A549 (cell line): ENCODE data around the gene ADAM8.

Experiments
- CBX2 ChIP-seq: fragments of 200-600 bp; sonication (generic); IDR thresholded peaks from 2 replicates; pipeline ENCODE4 v1.6.1; 2016; ENCODE audit warnings: low read depth, mild to moderate bottlenecking, borderline replicate concordance
- CEBPB ChIP-seq, 2 experiments: fragments of >200 bp in 1 of 2; sonication (Bioruptor Twin) in 1 of 2; formaldehyde crosslinking in 1 of 2; IDR thresholded peaks; 2 replicates each; pipeline ENCODE4 v1.6.1; 2012 to 2016
- EP300 ChIP-seq, 2 experiments: fragments of >200 bp; sonication (Bioruptor Twin); formaldehyde crosslinking; IDR thresholded peaks; 2 replicates in 1 of 2; 3 replicates in 1 of 2; pipeline ENCODE4 v1.6.1; 2016 to 2017
- HDAC2 ChIP-seq: fragments of 200-600 bp; sonication (generic); IDR thresholded peaks from 2 replicates; pipeline ENCODE4 v1.6.1; 2016
- JUN ChIP-seq, 2 experiments: fragments of >200 bp; sonication (Bioruptor Twin); formaldehyde crosslinking; IDR thresholded peaks; 2 replicates in 1 of 2; 3 replicates in 1 of 2; pipeline ENCODE4 v1.6.1; 2016 to 2017
- MYC ChIP-seq: IDR thresholded peaks from 2 replicates; pipeline ENCODE4 v1.6.1; 2012; ENCODE audit warnings: mild to moderate bottlenecking, inconsistent platforms, low read length, improper control_type of control experiment, borderline replicate concordance
- NR3C1 ChIP-seq: fragments of >200 bp; sonication (Bioruptor Twin); formaldehyde crosslinking; IDR thresholded peaks from 3 replicates; pipeline ENCODE4 v1.6.1; 2017
- POLR2A ChIP-seq: IDR thresholded peaks from 2 replicates; pipeline ENCODE4 v1.6.1; 2012; ENCODE audit warnings: mild to moderate bottlenecking, low read length
- REST ChIP-seq: fragments of 200-600 bp; sonication (generic); IDR thresholded peaks from 2 replicates; pipeline ENCODE4 v1.6.1; 2016; ENCODE audit warnings: antibody characterized with exemption, mild to moderate bottlenecking, moderate library complexity
- SREBF2 ChIP-seq: fragments of 450-650 bp; IDR thresholded peaks from 2 replicates; pipeline ENCODE4 v1.6.1; 2014; ENCODE audit warnings: mild to moderate bottlenecking, moderate library complexity
- TP53 ChIP-seq: fragments of 250-450 bp; sonication (Bioruptor Pico); IDR thresholded peaks from 2 replicates; pipeline ENCODE4 v1.5.0; 2021; ENCODE audit warnings: mild to moderate bottlenecking, moderate library complexity
- ZC3H11A ChIP-seq: fragments of 450-650 bp; IDR thresholded peaks from 2 replicates; pipeline ENCODE4 v1.6.1; 2014; ENCODE audit warnings: antibody characterized with exemption, mild to moderate bottlenecking
- TF ChIP-seq, protein P1 (sequence below): fragments of >200 bp; sonication (Bioruptor Twin); formaldehyde crosslinking; IDR thresholded peaks from 3 replicates; pipeline ENCODE4 v1.5.1; 2016
- TF ChIP-seq, protein P2 (sequence below): fragments of 450-650 bp; IDR thresholded peaks from 2 replicates; pipeline ENCODE4 v1.6.1; 2014; ENCODE audit warnings: antibody characterized with exemption

GRCh38 chr10:133306941-133307379 lies 30.3 kb upstream of the ADAM8 start:
- TF ChIP-seq, protein P1, sequence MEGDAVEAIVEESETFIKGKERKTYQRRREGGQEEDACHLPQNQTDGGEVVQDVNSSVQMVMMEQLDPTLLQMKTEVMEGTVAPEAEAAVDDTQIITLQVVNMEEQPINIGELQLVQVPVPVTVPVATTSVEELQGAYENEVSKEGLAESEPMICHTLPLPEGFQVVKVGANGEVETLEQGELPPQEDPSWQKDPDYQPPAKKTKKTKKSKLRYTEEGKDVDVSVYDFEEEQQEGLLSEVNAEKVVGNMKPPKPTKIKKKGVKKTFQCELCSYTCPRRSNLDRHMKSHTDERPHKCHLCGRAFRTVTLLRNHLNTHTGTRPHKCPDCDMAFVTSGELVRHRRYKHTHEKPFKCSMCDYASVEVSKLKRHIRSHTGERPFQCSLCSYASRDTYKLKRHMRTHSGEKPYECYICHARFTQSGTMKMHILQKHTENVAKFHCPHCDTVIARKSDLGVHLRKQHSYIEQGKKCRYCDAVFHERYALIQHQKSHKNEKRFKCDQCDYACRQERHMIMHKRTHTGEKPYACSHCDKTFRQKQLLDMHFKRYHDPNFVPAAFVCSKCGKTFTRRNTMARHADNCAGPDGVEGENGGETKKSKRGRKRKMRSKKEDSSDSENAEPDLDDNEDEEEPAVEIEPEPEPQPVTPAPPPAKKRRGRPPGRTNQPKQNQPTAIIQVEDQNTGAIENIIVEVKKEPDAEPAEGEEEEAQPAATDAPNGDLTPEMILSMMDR = no peak
- TF ChIP-seq TP53 (no peak), REST (no peak), CBX2 (no peak), POLR2A (no peak), EP300 (IDR thresholded peaks at IDR 0.05) (no peak), MYC (no peak), CEBPB (IDR thresholded peaks at IDR 0.05) (no peak), JUN (IDR thresholded peaks at IDR 0.05) (no peak), SREBF2 (no peak), NR3C1 (no peak), HDAC2 (no peak), ZC3H11A (no peak)
- TF ChIP-seq, protein P2, sequence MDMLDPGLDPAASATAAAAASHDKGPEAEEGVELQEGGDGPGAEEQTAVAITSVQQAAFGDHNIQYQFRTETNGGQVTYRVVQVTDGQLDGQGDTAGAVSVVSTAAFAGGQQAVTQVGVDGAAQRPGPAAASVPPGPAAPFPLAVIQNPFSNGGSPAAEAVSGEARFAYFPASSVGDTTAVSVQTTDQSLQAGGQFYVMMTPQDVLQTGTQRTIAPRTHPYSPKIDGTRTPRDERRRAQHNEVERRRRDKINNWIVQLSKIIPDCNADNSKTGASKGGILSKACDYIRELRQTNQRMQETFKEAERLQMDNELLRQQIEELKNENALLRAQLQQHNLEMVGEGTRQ = no peak
